ENCODE measurements around the gene MRPL19.

The MRPL19 gene

DNA sequence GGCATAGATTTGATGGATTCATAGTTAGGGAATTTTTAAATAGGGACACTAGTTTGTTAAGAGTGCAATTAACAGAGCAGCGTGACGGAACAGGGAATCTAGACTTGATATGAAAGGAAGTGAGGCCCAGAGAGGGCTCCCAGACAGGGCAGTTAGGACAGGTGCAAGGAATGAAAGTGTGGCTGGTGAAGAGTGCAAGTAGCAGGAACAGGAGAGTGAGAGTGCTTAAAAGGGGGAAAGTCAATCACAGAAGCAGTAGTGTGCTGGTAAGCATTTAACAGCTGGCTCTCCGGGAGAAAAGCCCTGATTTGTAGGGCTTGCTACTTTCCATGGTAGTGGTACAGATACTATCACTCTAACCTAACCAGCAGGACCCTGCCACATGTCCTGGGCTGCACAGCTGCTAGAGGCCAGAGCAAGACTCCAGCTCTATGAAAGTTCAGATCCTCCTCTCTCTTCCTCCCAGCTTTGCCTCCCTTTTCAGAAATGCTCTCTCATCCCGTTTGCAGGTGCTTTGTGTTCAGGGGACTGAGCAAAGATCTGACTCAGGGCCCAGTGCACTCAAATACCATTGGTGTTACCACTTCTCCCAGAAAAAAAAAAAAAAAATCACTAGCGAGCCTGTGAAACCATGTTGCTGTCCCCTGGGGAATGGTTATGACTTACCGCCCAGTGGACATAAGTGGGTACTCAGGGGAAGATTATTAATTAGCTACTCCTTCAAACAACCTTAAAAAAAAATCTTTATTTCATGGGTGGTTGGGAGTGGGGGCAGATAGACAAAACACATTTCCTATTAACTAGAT lies 82.2 kb downstream of the MRPL19 start:
- no peak for DNase-seq (ENCODE audit: low read depth in 4 of 4, low spot score in 1 of 4)

DNA sequence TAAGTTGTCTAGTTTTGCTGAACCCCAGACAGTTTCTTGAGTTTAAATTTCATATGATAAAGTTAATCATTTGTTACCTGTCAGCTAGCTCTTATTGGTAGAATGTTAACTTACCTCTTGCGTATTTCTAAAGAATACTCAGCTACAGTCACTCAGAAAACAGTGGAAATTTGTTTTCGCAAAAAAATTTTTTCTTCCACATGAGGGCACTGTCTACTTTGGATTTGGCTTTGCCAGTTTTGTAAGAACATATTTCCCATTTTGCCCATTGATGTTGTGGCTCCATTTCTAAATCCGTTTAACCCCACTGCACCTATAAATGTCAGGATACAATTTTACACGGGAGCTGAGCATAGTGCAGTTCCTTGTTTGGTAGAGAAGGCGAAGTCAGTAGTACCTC lies 83.3 kb downstream of the MRPL19 start:
- no peak for DNase-seq (ENCODE audit: low read depth in 4 of 4, low spot score in 1 of 4)

DNA sequence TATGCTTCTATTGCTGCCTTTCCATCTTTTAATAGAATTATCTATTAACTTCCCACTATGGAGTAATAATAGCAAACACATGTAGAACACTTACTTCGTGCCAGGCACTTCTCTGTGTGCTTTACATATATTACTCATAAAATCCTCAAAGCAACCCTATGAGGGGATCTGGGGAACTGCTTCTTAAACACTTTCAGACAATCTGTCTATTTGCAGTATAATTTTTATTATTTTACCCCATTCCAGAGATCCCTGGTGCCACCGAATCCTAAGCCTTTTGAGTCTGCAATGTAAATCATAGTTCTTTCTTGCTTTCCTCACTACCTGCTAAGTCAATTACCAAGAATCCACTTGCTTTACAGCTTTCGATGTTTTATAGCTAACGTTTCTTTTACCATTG lies 89.7 kb downstream of the MRPL19 start:
- no peak for DNase-seq (ENCODE audit: low read depth in 4 of 4, low spot score in 1 of 4)

DNA sequence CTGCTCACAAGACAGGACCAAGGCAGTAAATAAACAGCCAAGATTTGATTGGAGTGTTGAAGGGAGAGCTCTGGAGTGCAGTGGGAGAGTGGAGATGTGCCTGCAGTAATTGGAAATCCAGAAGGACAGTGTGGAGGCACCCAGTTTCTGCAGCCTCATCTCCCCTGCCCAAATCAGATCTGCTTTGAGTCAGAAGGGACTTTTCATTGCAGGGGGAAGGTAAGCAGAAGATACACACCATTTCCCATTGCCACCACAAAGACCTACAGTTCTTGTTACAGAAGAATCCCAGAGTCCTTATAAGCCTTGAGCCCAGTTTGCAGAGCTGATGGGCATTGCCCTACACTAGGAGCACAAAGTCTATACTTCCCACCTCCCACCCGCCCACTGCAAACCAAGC lies 91.4 kb downstream of the MRPL19 start:
- no peak for DNase-seq (ENCODE audit: low read depth in 4 of 4, low spot score in 1 of 4)
